Gastroesophageal sphincter (tissue), 4 donors: Measurements from ENCODE around the gene CMTM6. TPM values are rescaled to one million over a fixed set of nuclear protein-coding genes. Genes with fewer than 3 reads are reported as not detected.

Source experiments
- ATAC-seq: fragments of 150-250 bp; one replicate; pipeline ENCODE4 v1.9.1; 2016; ENCODE audit warnings: mild to moderate bottlenecking, moderate library complexity
- H3K27ac ChIP-seq, 4 donors: fragments of 200-600 bp; sonication (generic) in 3 of 4; 1 replicate in 3 of 4; 2 replicates in 1 of 4; pipeline ENCODE4 v1.5.1; 2016 to 2019
- H3K27me3 ChIP-seq: fragments of 200-600 bp; sonication (generic); one replicate; pipeline ENCODE4 v1.5.1; 2019
- H3K36me3 ChIP-seq, 2 donors: fragments of 200-600 bp; sonication (generic); one replicate each; pipeline ENCODE4 v1.5.1; 2019; ENCODE audit warnings: control low read depth in 1 of 2
- H3K4me1 ChIP-seq, 3 donors: fragments of 200-600 bp; sonication (generic); 1 replicate in 2 of 3; 2 replicates in 1 of 3; pipeline ENCODE4 v1.5.1; 2016 to 2019; ENCODE audit warnings: control low read depth in 2 of 3
- H3K4me3 ChIP-seq, 2 donors: fragments of 200-600 bp; sonication (generic); one replicate each; pipeline ENCODE4 v1.5.1; 2019; ENCODE audit warnings: mild to moderate bottlenecking in 1 of 2, moderate library complexity in 1 of 2
- H3K9me3 ChIP-seq, 3 donors: fragments of 200-600 bp; sonication (generic); one replicate each; pipeline ENCODE4 v1.5.1; 2017 to 2019; ENCODE audit warnings: control low read depth in 2 of 3
- EP300 ChIP-seq: sonication (generic); formaldehyde crosslinking; IDR thresholded peaks from one replicate; pipeline ENCODE4 v1.6.1; 2017; ENCODE audit warnings: antibody characterized with exemption, mild to moderate bottlenecking
- POLR2A ChIP-seq, 2 donors: fragments of 450-650 bp; IDR thresholded peaks; one replicate each; pipeline ENCODE4 v1.6.1; 2017; ENCODE audit warnings: antibody characterized with exemption in 2 of 2, mild to moderate bottlenecking in 2 of 2, moderate library complexity in 1 of 2
- POLR2AphosphoS5 ChIP-seq: sonication (generic); formaldehyde crosslinking; IDR thresholded peaks from one replicate; pipeline ENCODE4 v1.6.1; 2017; ENCODE audit warnings: antibody characterized with exemption
- WGBS, 2 donors: methylation state at CpG; one replicate each; pipeline ENCODE4 v1.1.5; 2018; ENCODE audit warnings: low coverage in 1 of 2; 5-methylcytosine and 5-hydroxymethylcytosine counted together
- total RNA-seq, 4 donors: library from RNA; depleted of rRNA; stranded (reverse); fragments of >200 nt; gene quantifications; one replicate each; pipeline ENCODE4 v1.1.0, GENCODE V29; 2016
- TF ChIP-seq, protein P1 (sequence below), 4 experiments: fragments of 200-600 bp in 2 of 4; fragments of 450-650 bp in 2 of 4; sonication (generic) in 1 of 4; IDR thresholded peaks; one replicate each; pipeline ENCODE4 v1.5.1; 2017 to 2019; ENCODE audit warnings: antibody characterized with exemption in 4 of 4, mild to moderate bottlenecking in 2 of 4, moderate library complexity in 2 of 4

CMTM6 gene, protein sequence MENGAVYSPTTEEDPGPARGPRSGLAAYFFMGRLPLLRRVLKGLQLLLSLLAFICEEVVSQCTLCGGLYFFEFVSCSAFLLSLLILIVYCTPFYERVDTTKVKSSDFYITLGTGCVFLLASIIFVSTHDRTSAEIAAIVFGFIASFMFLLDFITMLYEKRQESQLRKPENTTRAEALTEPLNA
- total RNA-seq = 10 to 100 TPM; 38.8 to 64.0 (median 55.5) TPM

DNA sequence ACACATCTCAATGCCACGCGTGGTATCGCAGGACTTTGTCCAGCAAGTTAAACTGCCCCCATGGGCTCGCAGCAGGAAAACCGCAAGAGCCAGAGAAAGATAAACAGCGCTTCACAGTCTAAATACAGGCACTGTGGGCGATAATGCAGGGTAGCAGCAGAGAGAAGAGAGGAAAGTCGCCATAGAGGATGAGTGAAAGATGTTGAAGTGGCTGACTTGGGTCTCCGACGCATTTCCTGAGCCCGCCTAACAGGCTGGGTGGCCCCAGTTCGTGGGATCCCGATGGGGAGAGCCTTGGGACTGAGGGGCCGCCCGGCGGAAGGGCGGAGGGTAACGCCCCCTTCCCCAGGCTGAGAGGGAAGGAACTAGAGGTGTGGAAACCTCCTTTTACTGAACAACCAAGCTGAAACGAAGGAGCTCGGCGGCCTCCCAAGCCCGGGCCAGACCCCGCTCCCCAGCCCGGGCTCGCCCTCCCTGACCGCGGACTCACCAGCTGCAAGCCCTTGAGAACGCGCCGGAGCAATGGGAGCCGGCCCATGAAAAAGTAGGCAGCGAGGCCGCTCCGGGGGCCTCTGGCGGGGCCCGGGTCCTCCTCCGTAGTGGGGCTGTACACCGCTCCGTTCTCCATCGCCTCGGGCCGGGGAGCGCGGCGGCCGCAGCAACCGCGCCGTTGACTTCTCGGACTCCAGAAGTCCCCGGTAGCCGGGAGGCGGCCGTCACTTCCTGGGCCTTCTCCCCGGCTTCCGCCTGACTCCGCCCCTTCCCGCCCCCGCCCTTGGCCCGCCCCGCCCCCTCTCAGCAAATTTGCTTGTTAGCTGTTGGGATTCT lies at the start of gene CMTM6:
TSS of gene CMTM6 (minus strand) at position 735 of the 828 bp plus-strand sequence. CDS start at position 628, 107 bp downstream.
- ATAC-seq = peak; percentile 93
- Histone ChIP-seq H3K4me1 (peaks cover 0 to 29% (median 0%) of the 10 kb centered on the region in 3 donors), H3K27me3 (no peaks in the 10 kb centered on the region), H3K36me3 (no peaks in the 10 kb centered on the region), H3K27ac (peak within 1 kb of the TSS; percentile 74 to 98 (median 96)), H3K9me3 (no peaks in the 10 kb centered on the region), H3K4me3 (peak within 1 kb of the TSS; percentile 52 to 81)
- TF ChIP-seq POLR2A (IDR thresholded peaks at IDR 0.05) (peak; percentile 56 to 67), EP300 (no peak), POLR2AphosphoS5 (peak; percentile 60)
- TF ChIP-seq, protein P1, sequence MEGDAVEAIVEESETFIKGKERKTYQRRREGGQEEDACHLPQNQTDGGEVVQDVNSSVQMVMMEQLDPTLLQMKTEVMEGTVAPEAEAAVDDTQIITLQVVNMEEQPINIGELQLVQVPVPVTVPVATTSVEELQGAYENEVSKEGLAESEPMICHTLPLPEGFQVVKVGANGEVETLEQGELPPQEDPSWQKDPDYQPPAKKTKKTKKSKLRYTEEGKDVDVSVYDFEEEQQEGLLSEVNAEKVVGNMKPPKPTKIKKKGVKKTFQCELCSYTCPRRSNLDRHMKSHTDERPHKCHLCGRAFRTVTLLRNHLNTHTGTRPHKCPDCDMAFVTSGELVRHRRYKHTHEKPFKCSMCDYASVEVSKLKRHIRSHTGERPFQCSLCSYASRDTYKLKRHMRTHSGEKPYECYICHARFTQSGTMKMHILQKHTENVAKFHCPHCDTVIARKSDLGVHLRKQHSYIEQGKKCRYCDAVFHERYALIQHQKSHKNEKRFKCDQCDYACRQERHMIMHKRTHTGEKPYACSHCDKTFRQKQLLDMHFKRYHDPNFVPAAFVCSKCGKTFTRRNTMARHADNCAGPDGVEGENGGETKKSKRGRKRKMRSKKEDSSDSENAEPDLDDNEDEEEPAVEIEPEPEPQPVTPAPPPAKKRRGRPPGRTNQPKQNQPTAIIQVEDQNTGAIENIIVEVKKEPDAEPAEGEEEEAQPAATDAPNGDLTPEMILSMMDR (IDR thresholded peaks at IDR 0.05) = no peak
- 1% methylated on average over 14 of the region's 61 CpGs; no CpG with 5 or more reads in 1 of the 2 donors for WGBS, 2 donors

DNA sequence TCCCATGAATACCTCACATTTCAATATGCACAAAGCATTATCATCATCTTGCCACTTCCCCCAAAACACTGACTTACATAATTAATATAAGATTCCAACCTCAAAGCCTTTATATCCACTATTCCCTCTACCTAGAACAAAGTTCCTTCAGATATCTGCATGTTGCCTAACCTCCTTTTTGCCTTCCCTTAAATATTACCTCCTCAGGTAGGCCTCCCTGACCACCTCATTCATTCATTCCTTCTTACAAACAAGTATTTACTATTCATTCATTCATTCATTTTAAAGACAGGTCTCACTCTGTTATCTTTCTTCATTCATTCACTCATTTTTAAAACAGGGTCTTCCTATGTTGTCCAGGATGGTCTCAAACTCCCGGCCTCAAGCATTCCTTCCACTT lies 49.4 kb upstream of the CMTM6 start:
- Histone ChIP-seq H3K27me3 (no peaks in the 10 kb centered on the region), H3K27ac (no peak overlapping the region), H3K4me3 (no peak overlapping the region), H3K36me3 (no peaks in the 10 kb centered on the region), H3K4me1 (peaks cover 0 to 38% (median 0%) of the 10 kb centered on the region in 3 donors), H3K9me3 (no peaks in the 10 kb centered on the region)
- 95 to 100% methylated on average over 1 of the region's 1 CpG for WGBS, 2 donors
- TF ChIP-seq POLR2AphosphoS5 = no peak
- TF ChIP-seq EP300 = no peak
- TF ChIP-seq POLR2A (IDR thresholded peaks at IDR 0.05) = no peak
- TF ChIP-seq, protein P1 (IDR thresholded peaks at IDR 0.05) = no peak
- no peak for ATAC-seq

DNA sequence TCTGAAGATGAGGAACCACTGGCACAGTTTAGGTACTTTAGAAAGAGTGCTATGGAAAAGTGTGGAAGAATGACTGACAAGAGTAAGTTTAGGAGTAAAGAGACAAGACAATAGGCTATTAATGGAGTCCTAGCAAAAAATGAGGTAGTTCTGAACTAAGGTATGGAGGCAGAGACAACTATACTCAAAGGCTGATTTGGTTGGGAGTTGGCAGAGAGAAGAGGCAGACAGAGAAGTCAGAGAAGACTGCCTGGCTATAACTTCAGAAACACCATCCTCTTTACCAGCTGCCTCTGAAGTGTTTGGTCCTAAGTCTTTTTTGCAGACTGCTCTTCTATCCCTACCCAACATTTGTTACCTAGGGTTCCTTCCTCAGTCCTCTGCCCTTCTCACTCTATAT lies 48.8 kb upstream of the CMTM6 start:
- Histone ChIP-seq H3K27ac (no peak overlapping the region), H3K9me3 (no peaks in the 10 kb centered on the region), H3K4me1 (peaks cover 0 to 34% (median 0%) of the 10 kb centered on the region in 3 donors), H3K27me3 (no peaks in the 10 kb centered on the region), H3K4me3 (no peak overlapping the region), H3K36me3 (no peaks in the 10 kb centered on the region)
- no peak for ATAC-seq
- no peak for TF ChIP-seq EP300
- TF ChIP-seq POLR2A (IDR thresholded peaks at IDR 0.05) = no peak
- no peak for TF ChIP-seq POLR2AphosphoS5
- TF ChIP-seq, protein P1 (IDR thresholded peaks at IDR 0.05) = no peak

DNA sequence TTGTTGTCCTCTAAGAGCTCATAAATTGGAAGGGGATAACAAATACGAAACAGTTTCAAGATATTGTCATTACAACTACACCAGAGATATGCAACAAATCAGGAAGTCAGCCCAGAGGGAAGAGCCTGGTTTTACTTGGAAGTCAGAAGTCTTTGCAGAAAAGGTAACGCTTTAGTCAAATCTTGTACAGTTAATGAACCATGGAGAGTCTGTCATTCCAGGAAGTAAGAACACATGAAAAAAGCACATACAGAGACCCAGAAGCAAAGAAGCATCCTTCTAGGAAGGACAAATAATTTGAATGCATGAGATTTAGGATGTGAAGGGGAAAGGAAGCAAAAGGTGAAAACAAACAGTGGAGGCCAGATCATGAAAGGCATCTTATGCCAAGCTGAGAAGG lies 48.4 kb upstream of the CMTM6 start:
- peaks cover 0 to 30% (median 0%) of the 10 kb centered on the region in 3 donors for H3K4me1 ChIP-seq
- no peaks in the 10 kb centered on the region for H3K36me3 ChIP-seq
- no peak overlapping the region for H3K4me3 ChIP-seq
- no peak for TF ChIP-seq POLR2A (IDR thresholded peaks at IDR 0.05)
- no peak for TF ChIP-seq POLR2AphosphoS5
- TF ChIP-seq, protein P1 (IDR thresholded peaks at IDR 0.05) = no peak
- no peak for TF ChIP-seq EP300
- ATAC-seq = no peak
- H3K27me3 ChIP-seq = no peaks in the 10 kb centered on the region
- WGBS, 2 donors = 83 to 89% methylated on average over 2 of the region's 2 CpGs
- no peak overlapping the region for H3K27ac ChIP-seq
- H3K9me3 ChIP-seq = no peaks in the 10 kb centered on the region

DNA sequence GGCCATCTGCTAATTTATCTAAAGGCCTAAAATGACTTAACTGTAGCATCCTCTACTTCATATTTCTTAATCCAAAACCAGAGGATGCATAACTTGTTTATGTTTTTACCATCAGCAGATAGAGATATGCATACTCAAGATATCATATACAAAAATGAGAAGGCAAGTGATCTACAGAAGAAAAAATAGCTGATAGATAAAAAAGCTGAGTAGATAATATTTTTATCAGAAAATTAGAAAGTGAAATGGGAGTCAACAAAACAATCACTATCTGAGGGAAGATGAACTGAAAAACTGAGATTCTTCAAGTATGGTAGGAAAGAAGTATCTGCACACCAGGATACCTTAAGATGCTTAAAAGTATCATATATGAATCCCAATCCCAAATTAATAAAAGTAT lies 42.7 kb upstream of the CMTM6 start:
- Histone ChIP-seq H3K4me3 (no peak overlapping the region), H3K36me3 (peaks cover 0 to 9% of the 10 kb centered on the region in 2 donors), H3K4me1 (peaks cover 0 to 22% (median 2%) of the 10 kb centered on the region in 3 donors), H3K9me3 (no peaks in the 10 kb centered on the region), H3K27me3 (no peaks in the 10 kb centered on the region), H3K27ac (no peak overlapping the region)
- TF ChIP-seq POLR2AphosphoS5 = no peak
- TF ChIP-seq, protein P1 (IDR thresholded peaks at IDR 0.05) = no peak
- TF ChIP-seq EP300 = no peak
- ATAC-seq = no peak
